NCI-H2227 treated with DMSO at 0.1 percent for 48 hours (cell line): ENCODE measurements around the gene GRM4.

Experiments used
- DNase-seq: peaks from one replicate; lab custom pipeline; 2025; lab: John Stamatoyannopoulos, UW

GRM4 gene

DNA sequence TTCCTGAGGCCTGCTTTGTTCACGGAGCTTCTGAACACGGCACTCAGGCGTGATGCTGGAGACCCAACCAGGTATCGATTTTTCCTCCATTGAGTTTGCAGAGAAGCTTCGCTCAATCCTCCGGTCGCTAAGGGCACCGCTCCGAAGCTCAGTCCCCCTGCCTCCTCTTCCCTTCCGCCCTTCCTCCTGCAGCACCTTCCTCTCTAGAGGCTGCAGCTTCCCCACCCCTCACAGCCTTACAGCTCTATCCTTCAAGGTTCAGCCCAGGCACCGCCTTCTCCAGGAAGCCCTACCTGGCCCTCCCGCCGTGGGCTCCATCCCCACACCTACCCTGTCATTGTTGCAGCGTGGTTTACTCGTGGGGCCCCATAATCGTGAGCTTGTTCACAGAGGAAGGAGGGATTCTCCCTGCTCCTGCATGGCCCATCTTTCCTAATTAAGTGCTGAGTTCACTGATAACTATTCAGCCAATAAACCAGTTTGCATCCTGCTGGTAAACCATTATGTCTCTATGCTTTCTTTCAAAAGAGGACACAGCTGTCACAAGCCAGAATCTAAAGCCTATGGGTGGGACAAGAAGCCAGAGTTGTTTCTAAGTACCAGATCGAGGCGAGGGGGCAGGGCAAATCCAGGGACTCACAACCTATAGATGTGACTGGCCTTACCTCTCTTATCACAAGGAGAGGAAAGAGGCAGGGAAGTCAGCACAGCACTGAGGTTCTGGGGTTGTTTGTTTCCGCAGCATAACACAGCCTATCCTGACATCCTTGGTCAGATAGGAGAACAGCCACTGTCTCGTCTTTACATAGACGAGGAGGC is 152.0 kb downstream of the GRM4 start:
- DNase-seq: no peak

GRCh38 chr6:33993091-33993490 is 152.8 kb downstream of the GRM4 start:
- no peak for DNase-seq

DNA sequence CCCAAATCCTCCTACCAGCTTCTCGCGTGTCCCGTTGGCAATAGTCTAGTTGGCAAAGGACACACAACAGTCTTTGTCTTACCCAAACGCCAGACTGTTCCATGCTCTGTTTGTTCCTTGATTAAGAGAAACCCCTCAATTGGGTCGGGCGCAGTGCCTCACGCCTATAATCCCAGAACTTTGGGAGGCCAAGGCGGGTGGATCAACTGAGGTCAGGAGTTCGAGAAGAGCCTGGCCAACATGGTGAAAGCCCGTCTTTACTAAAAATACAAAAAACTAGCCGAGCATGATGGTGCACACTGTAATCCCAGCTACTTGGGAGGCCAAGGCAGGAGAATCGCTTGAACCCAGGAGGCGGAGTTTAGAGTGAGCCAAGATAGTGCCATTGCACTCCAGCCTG is 153.7 kb downstream of the GRM4 start:
- DNase-seq: no peak

GRCh38 chr6:33991610-33992009 is 154.3 kb downstream of the GRM4 start:
- no peak for DNase-seq

GRCh38 chr6:33990061-33990541 is 155.8 kb downstream of the GRM4 start:
- DNase-seq: no peak

DNA sequence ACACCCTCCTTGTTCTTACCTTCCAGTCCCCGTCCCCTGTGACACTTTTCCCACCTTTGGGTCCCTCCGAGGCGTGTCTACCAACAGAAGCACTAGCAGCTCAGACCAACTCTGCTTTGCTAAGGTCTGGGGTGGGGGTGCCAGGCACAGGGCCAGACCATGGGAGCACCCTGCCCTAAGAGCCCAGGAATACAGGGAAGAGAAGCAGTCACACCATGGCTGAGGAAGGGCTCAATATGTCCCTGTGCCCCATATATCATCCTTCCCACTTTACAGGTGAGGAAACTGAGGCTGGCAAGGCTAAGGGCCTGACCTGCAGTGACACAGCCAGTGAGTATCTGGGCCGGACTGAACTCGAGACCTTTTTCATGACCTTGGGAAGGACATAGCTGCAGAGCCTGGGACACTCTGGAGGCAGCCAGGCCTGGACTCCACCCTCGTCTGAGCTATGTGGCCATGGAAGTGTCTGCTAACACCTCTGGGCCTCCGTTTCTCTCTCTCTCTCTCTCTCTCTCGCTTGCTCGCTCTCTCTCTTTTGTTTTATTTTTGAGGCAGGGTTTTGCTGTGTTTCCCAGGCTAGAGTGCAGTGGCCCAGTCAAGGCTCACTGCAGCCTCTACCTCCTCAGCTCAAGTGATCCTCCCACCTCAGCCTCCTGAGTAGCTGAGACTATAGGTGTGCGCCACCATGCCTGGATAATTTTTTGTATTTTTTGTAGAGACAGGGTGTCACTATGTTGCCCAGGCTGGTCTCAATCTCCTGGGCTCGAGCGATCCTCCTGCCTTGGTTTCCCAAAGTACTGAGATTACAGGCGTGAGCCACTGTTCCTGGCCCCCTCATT is 156.7 kb downstream of the GRM4 start:
- DNase-seq: no peak

GRCh38 chr6:33988121-33989015 is 157.5 kb downstream of the GRM4 start:
- peak; percentile 68 for DNase-seq

GRCh38 chr6:33987531-33988021 is 158.3 kb downstream of the GRM4 start:
- DNase-seq: peak; percentile 11

DNA sequence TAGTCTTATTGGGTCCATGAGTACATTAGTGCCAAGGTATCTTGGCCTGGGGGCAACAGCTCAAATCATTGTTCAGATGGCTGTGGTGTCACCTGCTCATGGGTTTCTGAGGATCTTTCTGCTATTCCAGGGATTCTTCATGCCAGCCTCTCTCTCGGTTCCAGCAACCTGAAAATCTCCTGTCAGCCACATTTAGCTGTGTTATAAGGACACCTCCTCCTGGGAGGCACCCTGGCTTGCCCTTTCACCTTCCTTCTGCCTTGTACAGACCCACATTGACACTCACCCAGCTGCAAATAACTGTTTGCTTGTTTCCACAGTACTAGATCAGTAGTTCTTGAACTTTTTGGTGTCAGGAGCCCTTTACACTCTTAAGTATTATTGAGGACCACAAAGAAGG is 159.9 kb downstream of the GRM4 start:
- no peak for DNase-seq

DNA sequence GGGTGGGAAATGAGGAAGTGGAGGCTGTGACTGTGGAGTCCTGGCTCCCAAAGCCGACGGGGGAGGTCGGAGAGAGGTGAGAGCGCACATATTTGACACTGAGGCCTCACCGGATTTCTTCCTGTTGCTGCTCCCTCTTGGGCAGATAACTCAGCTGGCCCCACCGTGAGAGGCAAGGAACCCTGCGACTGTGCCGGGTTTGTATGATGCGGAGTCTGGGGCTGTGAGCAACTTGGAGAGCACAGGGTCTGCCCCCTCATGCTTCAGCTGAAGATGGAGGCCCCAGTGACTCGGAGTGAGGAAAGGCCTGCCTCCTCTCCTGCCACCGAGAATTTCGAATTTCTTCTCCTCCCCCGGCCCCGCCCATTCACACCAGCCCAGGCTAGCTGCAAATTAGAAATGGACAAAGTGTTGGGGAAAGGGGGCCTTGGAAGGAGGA is 160.6 kb downstream of the GRM4 start:
- no peak for DNase-seq

DNA sequence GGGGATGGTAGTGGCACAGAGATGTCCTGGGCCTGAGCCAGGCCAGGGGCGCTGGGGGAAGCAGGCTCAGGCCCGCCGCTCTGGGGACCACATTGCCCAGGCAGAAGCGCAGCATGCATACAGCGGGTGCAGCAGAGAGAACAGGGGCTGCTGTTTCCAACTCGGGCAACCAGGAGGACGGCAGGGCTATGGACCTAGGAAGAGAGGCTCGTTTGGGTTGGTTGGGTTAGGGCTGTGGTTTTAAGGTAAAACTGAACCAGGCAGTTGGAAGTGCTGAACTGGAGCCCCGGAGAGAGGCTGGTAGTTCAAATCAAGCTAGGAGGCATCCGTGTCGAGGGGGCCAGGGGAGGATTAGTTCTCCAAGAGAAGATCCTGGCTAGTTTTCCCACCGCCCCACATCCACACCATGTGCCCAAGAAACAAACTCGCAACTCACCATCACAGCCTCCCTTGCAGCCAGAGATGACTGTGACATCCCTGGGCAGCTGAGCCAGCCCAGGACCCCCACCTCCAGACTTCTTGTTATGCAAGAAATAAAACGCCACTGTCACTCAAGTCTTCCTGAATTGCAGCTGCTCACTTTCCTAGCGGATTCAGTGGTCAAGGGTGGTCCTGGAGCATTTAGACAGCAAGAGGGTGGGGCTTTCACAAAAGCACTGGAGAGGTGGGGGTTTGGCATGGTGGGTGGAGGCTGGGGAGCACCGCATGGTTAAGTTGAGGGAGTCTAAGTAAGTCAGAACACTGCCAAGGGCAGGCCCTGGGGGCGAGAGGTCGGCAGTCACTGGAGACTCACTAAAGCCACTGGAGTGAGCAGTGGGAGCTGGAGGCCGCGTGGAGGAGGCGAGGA is 161.2 kb downstream of the GRM4 start:
- no peak for DNase-seq

GRCh38 chr6:33983721-33984465 is 162.0 kb downstream of the GRM4 start:
- no peak for DNase-seq

- no peak for DNase-seq
Observed at GRCh38 chr6:33983109-33983716, 162.7 kb downstream of the GRM4 start.

- no peak for DNase-seq
Observed at GRCh38 chr6:33981861-33982260, 164.0 kb downstream of the GRM4 start.

DNA sequence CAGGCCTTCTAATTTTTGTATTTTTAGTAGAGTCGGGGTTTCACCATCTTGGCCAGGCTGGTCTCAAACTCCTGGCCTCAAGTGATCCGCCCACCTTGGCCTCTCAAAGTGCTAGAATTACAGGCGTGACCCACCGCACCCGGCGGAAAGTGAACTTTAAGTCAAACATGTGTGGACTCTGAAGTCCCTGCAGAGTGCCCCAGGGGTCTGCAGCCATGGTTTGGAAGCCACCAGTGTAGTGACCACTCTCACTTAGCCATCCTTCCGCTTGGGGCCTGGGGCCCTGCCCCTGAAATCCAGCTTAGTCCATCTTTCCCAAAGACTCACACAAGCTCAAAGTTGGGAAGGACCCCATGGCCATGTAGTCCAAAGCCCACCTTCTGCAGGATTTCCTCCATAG is 164.5 kb downstream of the GRM4 start:
- no peak for DNase-seq

- no peak for DNase-seq
Observed at GRCh38 chr6:33980176-33981175, 165.4 kb downstream of the GRM4 start.

- no peak for DNase-seq
Observed at GRCh38 chr6:33979750-33980149, 166.1 kb downstream of the GRM4 start.

DNA sequence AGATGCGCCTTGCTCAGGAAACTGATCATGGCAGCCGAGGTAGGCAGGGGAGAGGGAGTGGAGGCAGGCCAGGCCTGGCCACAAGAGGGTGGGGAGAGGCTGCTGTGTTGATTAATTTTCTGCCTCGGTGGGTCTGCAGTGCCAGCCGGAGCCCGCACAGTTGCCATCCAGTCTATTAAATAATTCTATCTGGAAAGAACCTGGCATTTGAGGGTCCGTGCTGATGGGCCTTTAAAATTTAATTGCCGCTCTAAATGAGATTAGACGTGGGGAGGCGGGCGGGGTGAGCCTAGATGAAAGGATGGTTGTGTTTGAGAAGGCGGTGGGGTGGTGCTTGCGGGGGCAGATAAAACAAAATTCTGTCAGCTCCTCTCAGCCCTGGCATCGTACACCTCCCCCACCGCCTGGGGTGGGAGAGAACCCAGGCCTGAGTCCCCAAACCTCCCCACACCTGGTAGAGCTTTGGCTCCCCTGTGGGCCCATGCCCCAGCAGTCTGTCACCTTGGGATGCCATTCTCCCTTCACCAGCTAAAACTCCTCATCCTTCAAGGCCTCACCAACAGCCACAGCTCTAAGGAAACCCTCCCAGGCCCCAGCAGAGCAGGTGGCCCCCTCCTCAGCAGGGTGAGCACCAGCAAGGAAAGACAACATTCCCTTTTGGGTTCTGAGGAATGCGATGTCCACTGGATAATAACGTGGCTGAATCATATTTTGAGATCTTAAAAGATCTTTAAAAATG is 167.3 kb downstream of the GRM4 start:
- no peak for DNase-seq
